HG03354 (cell line): ENCODE measurements around the gene STX18.
"Not testable (repeated sequence)": the region's sequence is repeated elsewhere in the genome, so short reads cannot be mapped to it uniquely, and the experiment has no call there.

ENCODE experiments used
- ATAC-seq: cut with Tn5 transposase; IDR thresholded peaks from one replicate; pipeline ENCODE4 v1.9.1; 2021; ENCODE audit warnings: mild to moderate bottlenecking; ENCODE audit not compliant: unreplicated experiment, poor library complexity, severe bottlenecking

Gene STX18

GRCh38 chr4:4541661-4542570 is at the start of gene STX18:
Gene STX18, minus strand, starts transcription at chr4:4542048. Its CDS starts 84 bp downstream, at chr4:4541964.
- peak; percentile 87 for ATAC-seq

- ATAC-seq, result no peak
Observed at GRCh38 chr4:4591071-4591470, 49.2 kb upstream of the STX18 start.

GRCh38 chr4:4590546-4590945 is 48.7 kb upstream of the STX18 start:
- no peak for ATAC-seq

- ATAC-seq, result no peak
Observed at GRCh38 chr4:4585012-4585670, 43.3 kb upstream of the STX18 start.

GRCh38 chr4:4583606-4584005 is 41.8 kb upstream of the STX18 start:
- no peak for ATAC-seq

- ATAC-seq, result no peak
Observed at GRCh38 chr4:4582653-4583052, 40.8 kb upstream of the STX18 start.

- ATAC-seq, result no peak
Observed at GRCh38 chr4:4580494-4580893, 38.6 kb upstream of the STX18 start.

- ATAC-seq, result no peak
Observed at GRCh38 chr4:4578981-4579380, 37.1 kb upstream of the STX18 start.

GRCh38 chr4:4577359-4577875 is 35.6 kb upstream of the STX18 start:
- ATAC-seq, result no peak

- ATAC-seq, result peak; percentile 90
Observed at GRCh38 chr4:4575284-4576211, 33.7 kb upstream of the STX18 start.

GRCh38 chr4:4574792-4575191 is 32.9 kb upstream of the STX18 start:
- ATAC-seq, result no peak

- no peak for ATAC-seq
Observed at GRCh38 chr4:4574052-4574451, 32.2 kb upstream of the STX18 start.

GRCh38 chr4:4572821-4573220 is 31.0 kb upstream of the STX18 start:
- ATAC-seq, result no peak

GRCh38 chr4:4569861-4570260 is 28.0 kb upstream of the STX18 start:
- not testable (repeated sequence) for ATAC-seq

- ATAC-seq, result no peak
Observed at GRCh38 chr4:4568806-4569427, 27.1 kb upstream of the STX18 start.

GRCh38 chr4:4566359-4566758 is 24.5 kb upstream of the STX18 start:
- ATAC-seq, result not testable (repeated sequence)

- no peak for ATAC-seq
Observed at GRCh38 chr4:4564522-4564921, 22.7 kb upstream of the STX18 start.

GRCh38 chr4:4560642-4561041 is 18.8 kb upstream of the STX18 start:
- ATAC-seq, result no peak

- no peak for ATAC-seq
Observed at GRCh38 chr4:4560136-4560535, 18.3 kb upstream of the STX18 start.
